KBM-7 (cell line): Measurements from ENCODE around the gene KLHL15.
A peak's percentile ranks its signal among the peaks of the same experiment; 100 is the strongest.

ENCODE experiments used
- DNase-seq: peaks from one replicate; pipeline ENCODE4 v3.0.0-alpha.2; 2015
- in situ Hi-C: fragments of 300-500 bp; cut with MboI; formaldehyde crosslinking; loops from 2 replicates; pipeline ENCODE4 v1.14.3; 2020; ENCODE audit warnings: low sequenced_read_pairs, low pct_unique_long_range_greater_than_20kb, mixed read lengths

The KLHL15 gene

GRCh38 chrX:23964191-23964590 is 62.8 kb downstream of the KLHL15 start:
- no peak for DNase-seq
- in situ Hi-C loops, result no loop called here

GRCh38 chrX:23959781-23960180 is 67.2 kb downstream of the KLHL15 start:
- in situ Hi-C loops, result no loop called here
- peak; percentile 52 for DNase-seq

DNA sequence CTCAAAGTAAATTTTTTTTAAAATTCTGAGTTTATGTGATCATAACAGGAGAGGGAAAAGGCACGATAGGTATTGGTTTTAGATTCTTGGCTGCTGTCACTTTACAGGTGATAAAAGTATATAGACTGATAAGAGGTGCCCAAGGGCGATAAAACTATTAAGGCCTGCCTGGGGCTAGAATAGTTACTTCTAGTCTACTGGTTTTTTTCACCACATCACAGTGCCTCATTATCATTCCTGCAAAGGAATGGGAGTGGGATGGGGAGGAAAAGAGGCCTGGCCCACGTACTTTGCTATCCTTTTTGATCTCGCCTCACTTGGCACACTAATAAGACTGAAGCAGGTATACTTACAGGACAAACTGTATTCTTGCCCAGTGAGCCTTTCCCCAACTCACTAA is 72.6 kb downstream of the KLHL15 start:
- in situ Hi-C loops, result no loop called here
- DNase-seq, result no peak

DNA sequence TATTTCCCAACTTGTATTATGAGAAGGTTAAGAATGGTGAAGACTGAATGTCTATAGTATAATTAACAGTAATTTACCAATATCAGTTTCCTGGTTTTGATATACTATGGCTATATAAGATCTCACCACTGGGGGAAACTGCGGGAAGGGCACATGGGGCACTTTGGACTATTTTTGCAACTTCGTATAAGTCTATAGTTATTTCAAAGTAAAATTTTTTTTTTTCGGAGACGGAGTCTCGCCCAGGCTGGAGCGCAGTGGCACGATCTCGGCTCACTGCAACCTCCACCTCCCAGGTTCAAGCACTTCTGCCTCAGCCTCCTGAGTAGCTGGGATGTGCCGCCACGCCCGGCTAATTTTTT is 73.1 kb downstream of the KLHL15 start:
- in situ Hi-C loops, result no loop called here
- peak; percentile 50 for DNase-seq

DNA sequence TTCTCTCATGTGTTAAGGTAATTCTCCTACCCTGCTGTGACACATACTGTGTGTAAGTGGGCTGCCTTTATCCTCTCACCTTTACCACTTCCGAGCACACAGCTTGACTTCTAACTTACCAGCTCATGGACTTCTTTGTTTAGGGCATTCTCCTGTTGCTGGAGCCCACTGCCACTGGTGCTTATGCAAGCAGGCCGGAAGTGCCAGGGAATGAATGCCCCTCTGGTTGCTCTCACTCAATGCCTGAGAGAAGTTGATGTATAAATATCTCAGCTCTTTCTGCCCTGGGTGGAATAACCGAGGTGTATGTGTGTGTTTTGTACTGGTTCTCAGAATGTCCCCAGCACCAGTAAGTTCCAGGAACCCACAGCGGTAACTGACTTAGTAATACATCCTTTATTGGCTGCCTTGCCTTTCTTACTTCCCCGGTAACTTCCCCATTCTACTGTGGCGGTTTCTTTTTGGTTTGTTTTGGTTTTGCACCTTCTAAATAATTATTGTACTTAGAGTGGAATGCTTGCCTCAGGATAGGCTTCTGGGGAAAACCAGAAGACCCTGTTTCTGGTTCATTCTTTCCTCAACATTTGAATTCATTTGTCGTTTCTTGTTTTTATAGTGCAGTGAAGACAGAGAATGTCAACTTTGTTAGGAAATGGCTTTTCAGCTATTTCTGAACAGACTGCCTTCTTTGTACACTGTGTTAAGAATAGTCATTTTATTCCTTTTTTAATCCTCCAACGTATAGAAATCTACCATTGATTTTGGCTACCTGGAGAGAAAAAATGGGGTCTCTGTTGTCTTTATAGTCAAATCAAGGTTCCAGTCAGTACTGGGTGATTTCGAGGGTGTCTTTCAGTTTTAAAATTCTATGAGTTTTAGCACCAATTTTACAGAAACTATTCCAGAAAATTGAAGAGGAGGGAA is 73.7 kb downstream of the KLHL15 start:
- DNase-seq, result peak; percentile 91
- in situ Hi-C loops, result no loop called here

- no peak for DNase-seq
- in situ Hi-C loops, result no loop called here
These were observed 74.6 kb downstream of the KLHL15 start for GRCh38 chrX:23952391-23952790.

DNA sequence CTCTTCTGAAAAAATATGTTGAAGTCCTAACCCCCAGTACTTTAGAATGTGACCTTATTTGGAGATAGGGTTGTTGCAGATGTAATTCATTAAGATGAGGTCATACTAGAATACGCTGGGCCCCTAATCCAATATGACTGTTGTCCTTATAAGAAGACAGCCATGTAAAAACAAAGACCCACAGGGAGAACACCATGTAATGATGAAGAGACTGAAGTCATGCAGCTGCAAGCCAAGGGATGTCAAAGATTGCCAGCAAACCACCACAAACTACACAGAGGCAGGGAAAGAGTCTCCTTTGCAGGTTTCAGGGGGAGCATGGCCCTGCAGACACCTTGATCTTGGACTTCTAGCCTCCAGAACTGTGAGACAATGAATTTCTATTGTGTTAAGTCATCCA is 81.8 kb downstream of the KLHL15 start:
- no peak for DNase-seq
- in situ Hi-C loops, result no loop called here

DNA sequence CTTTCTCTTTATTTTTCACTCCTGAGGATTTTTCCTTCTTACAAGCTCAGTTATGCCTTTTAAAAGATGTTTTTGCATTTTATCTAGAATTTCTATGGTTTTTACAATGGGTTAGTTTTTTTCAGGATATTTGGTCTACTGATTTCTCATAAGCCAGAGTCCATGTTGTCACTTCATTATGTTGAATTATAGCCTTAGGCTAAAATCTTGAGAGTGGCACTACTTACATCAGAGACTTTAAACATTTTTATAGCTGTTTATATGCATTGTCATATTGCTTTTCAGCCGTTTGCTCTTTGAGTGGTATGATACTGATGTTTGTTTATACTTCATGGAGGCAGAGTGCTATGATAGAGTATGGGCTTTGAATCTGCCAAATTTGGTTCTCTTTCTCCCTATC is 82.8 kb downstream of the KLHL15 start:
- in situ Hi-C loops, result no loop called here
- DNase-seq, result no peak

- no peak for DNase-seq
- in situ Hi-C loops, result no loop called here
These were observed 87.8 kb downstream of the KLHL15 start for GRCh38 chrX:23939203-23939602.

DNA sequence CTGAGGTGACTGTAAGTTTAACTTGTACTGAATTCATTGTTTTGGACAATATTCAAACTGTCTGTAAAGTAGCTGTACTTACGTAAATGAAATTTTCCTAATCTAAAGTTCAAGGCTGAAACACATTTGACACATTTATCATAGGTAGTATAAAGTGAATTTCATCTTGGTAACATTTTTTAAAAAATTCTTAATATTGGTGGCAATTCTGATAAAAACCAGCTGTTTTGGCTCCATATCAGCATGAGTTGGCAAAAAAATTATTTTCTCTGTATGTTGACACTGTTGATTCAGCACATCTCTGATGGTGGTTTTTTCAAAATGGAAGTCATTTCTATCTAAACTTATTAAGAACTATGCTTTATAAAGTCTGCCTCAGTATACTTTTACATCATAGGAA is 88.3 kb downstream of the KLHL15 start:
- in situ Hi-C loops, result no loop called here
- DNase-seq, result no peak

DNA sequence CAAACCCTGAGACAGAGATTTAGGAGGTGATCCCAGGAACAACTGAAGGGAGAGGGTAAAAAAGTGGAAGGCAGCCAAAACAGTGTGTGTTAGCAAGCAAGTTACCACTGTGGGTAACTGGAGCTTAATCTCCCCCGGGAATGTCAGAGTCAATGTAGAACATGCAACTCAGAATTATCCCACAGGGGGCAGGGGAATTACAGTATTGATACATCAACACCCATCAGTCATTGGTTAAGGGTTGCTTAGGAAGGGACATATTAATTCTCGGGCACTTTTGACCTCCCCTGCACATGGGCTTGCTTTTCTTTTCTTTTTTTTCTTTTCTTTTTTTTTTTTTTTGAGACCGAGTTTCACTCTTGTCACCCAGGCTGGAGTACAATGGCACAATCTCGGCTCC is 89.9 kb downstream of the KLHL15 start:
- in situ Hi-C loops, result no loop called here
- DNase-seq, result no peak

- in situ Hi-C loops, result no loop called here
- DNase-seq, result no peak
These were observed 90.8 kb downstream of the KLHL15 start for GRCh38 chrX:23936180-23936579.

DNA sequence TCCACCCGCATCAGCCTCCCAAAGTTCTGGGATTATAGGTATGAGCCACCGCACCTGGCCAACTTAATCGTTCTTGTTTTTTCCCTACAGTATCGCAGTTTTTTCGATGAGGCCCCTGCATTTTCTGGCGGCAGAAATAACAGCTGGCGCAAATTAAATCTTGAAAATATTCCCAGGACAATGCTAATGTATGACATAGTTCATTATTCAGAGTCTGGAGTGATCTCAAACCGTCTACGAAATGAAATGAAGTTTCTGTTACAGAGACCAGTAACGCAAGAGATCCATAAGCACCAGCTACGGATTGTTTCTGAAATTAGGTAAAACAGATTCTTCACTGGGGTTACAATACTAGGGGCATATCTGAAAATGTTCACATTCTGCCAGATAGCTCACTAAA is 91.9 kb downstream of the KLHL15 start:
- in situ Hi-C loops, result no loop called here

More for the DNA sequence above, 91.9 kb downstream of the KLHL15 start:
- DNase-seq, result no peak
